ENCODE results near the gene REEP2. TPM values are rescaled to one million over a fixed set of nuclear protein-coding genes. Genes with fewer than 3 reads are reported as not detected.

Gene REEP2
- total RNA-seq, 4 donors from 2014 or later: 0.77 to 14.1 (median 5.0) TPM

DNA sequence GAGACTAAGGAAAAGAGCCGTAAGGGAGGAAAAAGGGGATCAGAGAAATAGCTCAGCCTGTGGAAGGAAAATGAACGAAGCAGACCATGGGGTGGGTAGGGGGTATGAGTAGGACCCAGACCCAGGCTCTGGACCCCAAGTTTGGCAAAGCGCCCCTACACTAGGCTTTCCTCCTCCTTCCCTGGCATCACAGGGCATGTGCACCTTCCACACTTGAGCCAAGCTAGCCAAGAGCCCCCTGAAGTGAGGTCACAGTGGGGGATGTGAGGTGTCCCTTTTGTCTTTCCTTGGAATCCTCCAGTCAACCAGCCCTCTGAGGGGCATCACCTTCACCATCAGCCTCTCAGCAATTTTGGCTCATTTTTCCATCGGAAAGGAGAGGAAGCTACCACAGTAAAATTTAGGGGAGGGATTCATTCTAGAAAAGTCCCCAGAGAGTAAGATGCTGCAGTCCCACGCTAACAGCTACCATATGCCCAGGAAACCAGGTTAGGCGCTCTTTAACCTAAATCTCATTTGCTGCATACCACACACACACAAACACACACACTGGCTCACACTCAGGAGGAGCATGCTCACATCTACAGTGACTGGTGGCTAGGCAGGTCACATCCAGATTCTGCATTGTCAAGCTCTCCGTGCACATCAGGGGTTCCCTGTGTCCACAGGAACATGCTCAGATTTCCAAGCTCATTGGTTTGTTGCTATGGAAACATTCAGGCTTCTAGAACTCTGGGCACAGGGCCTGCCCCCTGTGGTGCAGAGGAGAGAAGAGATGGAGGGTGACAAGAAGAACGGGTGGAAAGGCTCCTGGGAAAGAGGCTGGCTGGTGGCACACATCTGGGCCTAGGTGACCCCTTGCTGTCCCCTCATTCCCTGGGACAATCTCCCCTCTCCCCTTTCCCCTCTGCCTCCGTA, 9.9 kb downstream of the REEP2 start:
- TF ChIP-seq POLR2A (IDR thresholded peaks at IDR 0.05): no peak
- TF ChIP-seq, protein P1, sequence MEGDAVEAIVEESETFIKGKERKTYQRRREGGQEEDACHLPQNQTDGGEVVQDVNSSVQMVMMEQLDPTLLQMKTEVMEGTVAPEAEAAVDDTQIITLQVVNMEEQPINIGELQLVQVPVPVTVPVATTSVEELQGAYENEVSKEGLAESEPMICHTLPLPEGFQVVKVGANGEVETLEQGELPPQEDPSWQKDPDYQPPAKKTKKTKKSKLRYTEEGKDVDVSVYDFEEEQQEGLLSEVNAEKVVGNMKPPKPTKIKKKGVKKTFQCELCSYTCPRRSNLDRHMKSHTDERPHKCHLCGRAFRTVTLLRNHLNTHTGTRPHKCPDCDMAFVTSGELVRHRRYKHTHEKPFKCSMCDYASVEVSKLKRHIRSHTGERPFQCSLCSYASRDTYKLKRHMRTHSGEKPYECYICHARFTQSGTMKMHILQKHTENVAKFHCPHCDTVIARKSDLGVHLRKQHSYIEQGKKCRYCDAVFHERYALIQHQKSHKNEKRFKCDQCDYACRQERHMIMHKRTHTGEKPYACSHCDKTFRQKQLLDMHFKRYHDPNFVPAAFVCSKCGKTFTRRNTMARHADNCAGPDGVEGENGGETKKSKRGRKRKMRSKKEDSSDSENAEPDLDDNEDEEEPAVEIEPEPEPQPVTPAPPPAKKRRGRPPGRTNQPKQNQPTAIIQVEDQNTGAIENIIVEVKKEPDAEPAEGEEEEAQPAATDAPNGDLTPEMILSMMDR (IDR thresholded peaks at IDR 0.05): no peak
- Histone ChIP-seq H3K4me3 (no peak overlapping the region), H3K9me3 (no peaks in the 10 kb centered on the region), H3K4me1 (no peaks in the 10 kb centered on the region), H3K36me3 (no peaks in the 10 kb centered on the region), H3K27me3 (no peaks in the 10 kb centered on the region), H3K27ac (peak overlapping the region in 1 of 2 donors; percentile 23)
- intact Hi-C loops (cut with DNase I; ENCODE audit: low total_unique reads): loop anchor here (5.0 kb wide), 1 partner anchor 54 kb away; no protein-coding TSS in a partner anchor
- DNase-seq: no peak

DNA sequence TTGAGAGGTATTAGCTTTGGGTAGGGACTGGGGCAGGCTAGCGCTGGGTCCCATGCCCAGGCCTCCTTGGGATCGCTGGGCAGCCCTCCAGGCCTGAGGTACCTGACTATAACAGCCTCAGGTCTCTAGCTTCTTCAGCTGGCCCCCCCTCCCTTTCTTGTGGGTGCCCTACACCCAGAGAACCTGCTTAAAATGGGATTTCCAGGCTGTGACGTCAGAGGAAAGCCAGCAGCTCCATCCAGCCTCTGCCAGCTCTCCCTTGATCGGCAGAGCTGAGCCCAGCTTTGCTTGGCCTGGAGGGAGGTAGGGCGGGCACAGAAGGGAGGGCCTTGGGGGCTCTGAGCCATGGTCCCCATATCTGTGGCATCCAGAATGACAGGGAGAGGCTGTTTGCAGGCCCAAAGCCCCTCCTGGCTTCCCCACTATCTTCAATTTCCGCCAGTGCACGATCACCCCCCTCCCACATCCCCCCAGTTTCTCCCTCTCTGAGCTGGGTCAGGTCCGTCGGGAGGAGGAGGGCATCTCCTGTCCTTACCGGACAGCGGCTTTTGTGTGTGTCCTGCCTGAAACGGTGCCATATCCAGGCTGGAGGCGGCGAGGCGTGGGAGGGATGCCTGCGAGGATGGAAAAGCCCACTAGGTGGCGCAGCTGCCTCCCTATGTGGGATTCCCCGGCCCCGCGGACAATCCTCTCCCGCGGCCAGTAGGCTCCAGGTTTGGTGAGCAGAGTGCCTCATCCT, 10.8 kb downstream of the REEP2 start:
- no peaks in the 10 kb centered on the region for H3K9me3 ChIP-seq
- peak overlapping the region in 1 of 2 donors; percentile 23 for H3K27ac ChIP-seq

DNA sequence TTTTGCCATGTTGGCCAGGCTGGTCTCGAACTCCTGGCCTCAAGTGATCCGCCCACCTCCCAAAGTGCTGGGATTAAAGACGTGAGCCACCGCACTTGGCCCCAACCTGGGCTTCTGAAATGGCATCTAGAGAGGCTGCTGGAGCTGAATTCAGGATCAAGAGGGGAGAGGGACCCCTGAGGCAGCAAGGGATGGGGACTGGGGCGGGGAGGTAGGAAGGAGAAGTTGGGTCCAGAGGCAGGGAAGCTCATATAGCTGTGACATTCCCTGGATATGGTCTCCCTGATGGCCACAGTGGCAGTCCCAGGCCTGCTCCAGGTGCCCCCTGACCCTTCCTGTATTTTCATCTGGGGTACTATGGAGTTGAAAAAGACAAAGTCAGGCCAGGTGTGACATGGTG, 12.1 kb downstream of the REEP2 start:
- intact Hi-C loops (cut with DNase I; ENCODE audit: low total_unique reads): no loop called here
- no peak overlapping the region for H3K4me3 ChIP-seq
- no peak for DNase-seq
- TF ChIP-seq POLR2A (IDR thresholded peaks at IDR 0.05): no peak
- TF ChIP-seq, protein P1 (IDR thresholded peaks at IDR 0.05): no peak
- H3K9me3 ChIP-seq: no peaks in the 10 kb centered on the region
- H3K27ac ChIP-seq: no peak overlapping the region
- H3K4me1 ChIP-seq: no peaks in the 10 kb centered on the region
- no peaks in the 10 kb centered on the region for H3K27me3 ChIP-seq
- no peaks in the 10 kb centered on the region for H3K36me3 ChIP-seq

More for the DNA sequence above, 10.8 kb downstream of the REEP2 start:
- no peak overlapping the region for H3K4me3 ChIP-seq
- no peaks in the 10 kb centered on the region for H3K27me3 ChIP-seq
- peak; percentile 90 to 92 for DNase-seq
- TF ChIP-seq, protein P1 (IDR thresholded peaks at IDR 0.05): peak; percentile 95 to 99 (median 98)
- TF ChIP-seq POLR2A (IDR thresholded peaks at IDR 0.05): no peak
- no peaks in the 10 kb centered on the region for H3K4me1 ChIP-seq
- no peaks in the 10 kb centered on the region for H3K36me3 ChIP-seq
- intact Hi-C loops (cut with DNase I; ENCODE audit: low total_unique reads): loop anchor here (5.0 kb wide), 1 partner anchor 53 kb away; no protein-coding TSS in a partner anchor

DNA sequence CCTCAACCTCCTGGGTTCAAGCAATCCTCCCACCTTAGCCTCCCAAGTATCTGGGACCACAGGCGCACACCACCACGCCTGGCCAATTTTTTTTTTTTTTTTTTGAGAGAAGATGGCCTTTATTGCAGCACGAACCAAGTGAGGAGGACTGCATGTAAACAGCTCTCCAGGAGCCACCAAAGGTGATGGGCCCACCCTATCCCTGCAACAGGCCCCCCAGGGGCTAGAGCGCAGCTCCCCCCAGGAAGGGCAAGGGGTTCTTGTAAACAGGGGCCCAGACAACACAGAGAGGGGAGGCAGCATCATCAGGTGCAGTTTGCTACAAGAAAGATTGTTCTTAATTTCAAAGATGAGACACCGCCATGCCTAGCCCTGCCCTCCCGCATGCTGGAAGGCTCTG, 13.9 kb downstream of the REEP2 start:
- intact Hi-C loops (cut with DNase I; ENCODE audit: low total_unique reads): no loop called here
- H3K27ac ChIP-seq: no peak overlapping the region
- no peaks in the 10 kb centered on the region for H3K9me3 ChIP-seq
- H3K4me1 ChIP-seq: no peaks in the 10 kb centered on the region
- no peaks in the 10 kb centered on the region for H3K27me3 ChIP-seq
- H3K36me3 ChIP-seq: no peaks in the 10 kb centered on the region
- H3K4me3 ChIP-seq: no peak overlapping the region
- DNase-seq: no peak
- TF ChIP-seq POLR2A (IDR thresholded peaks at IDR 0.05): no peak
- TF ChIP-seq, protein P1 (IDR thresholded peaks at IDR 0.05): no peak

DNA sequence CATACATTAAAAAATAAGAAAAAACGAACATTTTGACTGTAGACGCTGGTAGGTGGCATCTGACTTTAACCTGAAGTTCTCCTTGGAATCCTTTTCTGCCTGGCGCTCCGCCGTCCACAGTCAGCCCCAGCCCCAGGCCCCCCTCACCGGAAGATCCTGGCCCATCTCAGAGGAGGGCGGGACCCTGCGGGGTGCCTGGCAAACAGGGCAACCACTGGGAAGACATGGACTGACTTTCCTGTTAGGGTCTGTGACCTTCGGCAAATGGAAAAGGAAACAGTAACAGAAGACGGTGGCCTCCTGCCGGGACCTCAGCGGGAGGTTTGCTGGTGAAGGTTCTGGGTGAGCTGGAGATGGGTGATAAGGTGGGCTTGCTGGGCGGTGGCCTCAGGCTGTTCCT, 14.7 kb downstream of the REEP2 start:
- TF ChIP-seq, protein P1 (IDR thresholded peaks at IDR 0.05): no peak

More for the DNA sequence above, 14.7 kb downstream of the REEP2 start:
- DNase-seq: no peak
- intact Hi-C loops (cut with DNase I; ENCODE audit: low total_unique reads): no loop called here
- Histone ChIP-seq H3K9me3 (no peaks in the 10 kb centered on the region), H3K27me3 (no peaks in the 10 kb centered on the region), H3K36me3 (no peaks in the 10 kb centered on the region), H3K27ac (no peak overlapping the region), H3K4me1 (no peaks in the 10 kb centered on the region), H3K4me3 (no peak overlapping the region)

Data from uterus (tissue), 4 donors.